GM12891 (cell line): ENCODE measurements around the gene LRRC71.

ENCODE experiments used
- POLR2A ChIP-seq: IDR thresholded peaks from 2 replicates; pipeline ENCODE4 v1.6.1; 2011; ENCODE audit warnings: low read depth, low read length, control low read depth
- POLR2AphosphoS5 ChIP-seq: IDR thresholded peaks from 2 replicates; pipeline ENCODE4 v1.6.1; 2011; ENCODE audit warnings: low read depth, low read length, control low read depth
- SPI1 ChIP-seq: IDR thresholded peaks from 2 replicates; pipeline ENCODE4 v1.6.1; 2011; ENCODE audit warnings: low read depth, low read length, control low read depth
- TAF1 ChIP-seq: IDR thresholded peaks from 2 replicates; pipeline ENCODE4 v1.6.1; 2011; ENCODE audit warnings: low read depth, low read length, control low read depth

DNA sequence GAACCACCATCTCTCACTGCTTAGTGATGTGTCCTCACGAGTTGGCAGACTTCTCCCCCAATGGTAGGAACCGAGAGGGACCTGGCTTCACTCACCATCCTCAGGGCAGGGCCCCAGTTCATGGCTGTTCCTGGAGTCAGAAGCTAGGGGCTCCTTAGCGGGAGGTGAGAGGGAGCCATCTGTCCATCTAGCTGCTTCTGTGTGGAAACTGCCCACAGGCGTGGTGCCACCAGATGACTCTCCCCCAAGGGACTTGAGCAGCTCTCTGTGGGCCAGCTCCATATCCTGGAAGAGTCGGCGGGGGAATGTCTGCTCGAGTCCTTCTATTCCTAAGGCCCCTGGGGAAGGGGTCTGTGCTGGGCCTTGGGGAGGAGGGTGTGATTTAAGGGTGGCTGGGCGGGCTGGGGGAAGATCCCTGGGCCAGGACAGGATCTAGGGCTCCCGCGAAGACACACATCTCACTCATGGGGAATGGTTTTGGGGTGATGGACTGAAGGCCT is 16.3 kb downstream of the LRRC71 start:
- TF ChIP-seq POLR2A (no peak), POLR2AphosphoS5 (no peak), TAF1 (no peak), SPI1 (no peak)
